Measurements from ENCODE around the gene ARHGAP28.

Gene ARHGAP28

GRCh38 chr18:6850396-6850795 is 120.9 kb downstream of the ARHGAP28 start:
- H3K27ac ChIP-seq = no peak overlapping the region
- DNase-seq = no peak
- no peaks in the 10 kb centered on the region for H3K36me3 ChIP-seq
- H3K4me3 ChIP-seq (ENCODE audit: low read depth, low read length) = no peak overlapping the region
- no peak for TF ChIP-seq CTCF (IDR thresholded peaks at IDR 0.05; ENCODE audit: low read depth, low read length)
- H3K9me3 ChIP-seq (ENCODE audit: severe bottlenecking) = peaks cover 5% of the 10 kb centered on the region
- H3K27me3 ChIP-seq (ENCODE audit: insufficient read depth, low read depth, severe bottlenecking) = no peaks in the 10 kb centered on the region

GRCh38 chr18:6851480-6851879 is 122.0 kb downstream of the ARHGAP28 start:
- peaks cover 5% of the 10 kb centered on the region for H3K9me3 ChIP-seq (ENCODE audit: severe bottlenecking)
- H3K27me3 ChIP-seq (ENCODE audit: insufficient read depth, low read depth, severe bottlenecking) = no peaks in the 10 kb centered on the region
- TF ChIP-seq CTCF (IDR thresholded peaks at IDR 0.05; ENCODE audit: low read depth, low read length) = no peak
- no peaks in the 10 kb centered on the region for H3K36me3 ChIP-seq
- no peak overlapping the region for H3K27ac ChIP-seq
- no peak overlapping the region for H3K4me3 ChIP-seq (ENCODE audit: low read depth, low read length)
- DNase-seq = no peak

- no peaks in the 10 kb centered on the region for H3K36me3 ChIP-seq
- TF ChIP-seq CTCF (IDR thresholded peaks at IDR 0.05; ENCODE audit: low read depth, low read length) = no peak
- no peaks in the 10 kb centered on the region for H3K27me3 ChIP-seq (ENCODE audit: insufficient read depth, low read depth, severe bottlenecking)
- H3K27ac ChIP-seq = no peak overlapping the region
- peaks cover 5% of the 10 kb centered on the region for H3K9me3 ChIP-seq (ENCODE audit: severe bottlenecking)
- no peak for DNase-seq
- no peak overlapping the region for H3K4me3 ChIP-seq (ENCODE audit: low read depth, low read length)
These were observed 125.3 kb downstream of the ARHGAP28 start for GRCh38 chr18:6854811-6855210.

- Histone ChIP-seq H3K4me3 (ENCODE audit: low read depth, low read length) (no peak overlapping the region), H3K9me3 (ENCODE audit: severe bottlenecking) (peaks cover 5% of the 10 kb centered on the region), H3K36me3 (no peaks in the 10 kb centered on the region), H3K27me3 (ENCODE audit: insufficient read depth, low read depth, severe bottlenecking) (no peaks in the 10 kb centered on the region), H3K27ac (no peak overlapping the region)
- no peak for TF ChIP-seq CTCF (IDR thresholded peaks at IDR 0.05; ENCODE audit: low read depth, low read length)
- no peak for DNase-seq
These were observed 126.3 kb downstream of the ARHGAP28 start for GRCh38 chr18:6855767-6856166.

- H3K36me3 ChIP-seq = no peaks in the 10 kb centered on the region
- no peak for TF ChIP-seq CTCF (IDR thresholded peaks at IDR 0.05; ENCODE audit: low read depth, low read length)
- H3K4me3 ChIP-seq (ENCODE audit: low read depth, low read length) = no peak overlapping the region
- H3K27me3 ChIP-seq (ENCODE audit: insufficient read depth, low read depth, severe bottlenecking) = no peaks in the 10 kb centered on the region
- no peaks in the 10 kb centered on the region for H3K9me3 ChIP-seq (ENCODE audit: severe bottlenecking)
- H3K27ac ChIP-seq = no peak overlapping the region
- DNase-seq = no peak
These were observed 127.8 kb downstream of the ARHGAP28 start for GRCh38 chr18:6857300-6857699.

GRCh38 chr18:6859676-6860422 is 130.3 kb downstream of the ARHGAP28 start:
- TF ChIP-seq CTCF (IDR thresholded peaks at IDR 0.05; ENCODE audit: low read depth, low read length) = no peak
- H3K36me3 ChIP-seq = no peaks in the 10 kb centered on the region
- no peak overlapping the region for H3K4me3 ChIP-seq (ENCODE audit: low read depth, low read length)
- H3K27ac ChIP-seq = no peak overlapping the region
- no peaks in the 10 kb centered on the region for H3K9me3 ChIP-seq (ENCODE audit: severe bottlenecking)
- no peak for DNase-seq
- no peaks in the 10 kb centered on the region for H3K27me3 ChIP-seq (ENCODE audit: insufficient read depth, low read depth, severe bottlenecking)

Measured in WERI-Rb-1 (cell line).